Activated naive CD8-positive, alpha-beta T cell treated with anti-CD3 and anti-CD28 coated beads for 36 hours (primary cell): ENCODE data around the gene ZNG1A. TPM values are rescaled to one million over a fixed set of nuclear protein-coding genes. Genes with fewer than 3 reads are reported as not detected.
"Not testable (repeated sequence)": the region's sequence is repeated elsewhere in the genome, so short reads cannot be mapped to it uniquely, and the experiment has no call there.

Experiments
- DNase-seq: peaks from one replicate; pipeline ENCODE4 v3.0.0; 2021
- H3K27ac Mint-ChIP-seq: one replicate; pipeline ENCODE4 v1.8.0; 2022; ENCODE audit warnings: mild to moderate bottlenecking, moderate library complexity, mixed read lengths
- H3K27me3 Mint-ChIP-seq: one replicate; pipeline ENCODE4 v1.8.0; 2022; ENCODE audit warnings: mild to moderate bottlenecking, mixed read lengths
- H3K36me3 Mint-ChIP-seq: one replicate; pipeline ENCODE4 v1.8.0; 2021; ENCODE audit warnings: mild to moderate bottlenecking, mixed read lengths
- H3K4me1 Mint-ChIP-seq: one replicate; pipeline ENCODE4 v1.8.0; 2021; ENCODE audit warnings: mixed read lengths
- H3K4me3 Mint-ChIP-seq: one replicate; pipeline ENCODE4 v1.8.0; 2022; ENCODE audit warnings: mild to moderate bottlenecking, moderate library complexity, mixed read lengths
- H3K9me3 Mint-ChIP-seq: one replicate; pipeline ENCODE4 v1.8.0; 2022; ENCODE audit warnings: mixed read lengths
- total RNA-seq, 2 experiments: library from RNA; stranded (reverse); gene quantifications; one replicate each; pipeline ENCODE4 v1.2.3, GENCODE V29; 2021

Gene ZNG1A
- total RNA-seq, 2 experiments from 2014 or later, result 50.2 to 50.5 TPM

DNA sequence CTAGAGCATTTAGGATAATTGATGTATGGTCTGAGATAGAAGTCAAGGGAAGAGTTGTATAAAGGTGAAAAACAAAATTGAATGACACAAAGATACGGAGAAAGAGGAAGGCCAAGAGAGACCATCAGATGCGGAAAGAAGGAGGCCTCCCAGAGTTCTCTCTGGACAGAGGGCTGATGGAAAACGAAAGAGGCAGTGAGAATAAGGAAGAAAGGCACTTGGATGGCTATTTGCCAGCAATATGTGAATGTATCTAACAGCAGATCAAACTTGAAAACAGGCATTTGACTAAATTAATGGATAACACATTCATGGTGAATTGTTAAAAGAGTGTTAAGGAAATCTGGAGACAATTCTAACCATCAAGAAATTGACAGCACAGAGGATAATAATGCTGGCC lies 33.4 kb upstream of the ZNG1A start:
- DNase-seq, result no peak
- H3K27me3 Mint-ChIP-seq, result peaks cover 16% of the 10 kb centered on the region
- H3K4me1 Mint-ChIP-seq, result no peaks in the 10 kb centered on the region
- H3K36me3 Mint-ChIP-seq, result no peaks in the 10 kb centered on the region
- no peaks in the 10 kb centered on the region for H3K9me3 Mint-ChIP-seq
- H3K4me3 Mint-ChIP-seq, result no peak overlapping the region
- no peak overlapping the region for H3K27ac Mint-ChIP-seq

DNA sequence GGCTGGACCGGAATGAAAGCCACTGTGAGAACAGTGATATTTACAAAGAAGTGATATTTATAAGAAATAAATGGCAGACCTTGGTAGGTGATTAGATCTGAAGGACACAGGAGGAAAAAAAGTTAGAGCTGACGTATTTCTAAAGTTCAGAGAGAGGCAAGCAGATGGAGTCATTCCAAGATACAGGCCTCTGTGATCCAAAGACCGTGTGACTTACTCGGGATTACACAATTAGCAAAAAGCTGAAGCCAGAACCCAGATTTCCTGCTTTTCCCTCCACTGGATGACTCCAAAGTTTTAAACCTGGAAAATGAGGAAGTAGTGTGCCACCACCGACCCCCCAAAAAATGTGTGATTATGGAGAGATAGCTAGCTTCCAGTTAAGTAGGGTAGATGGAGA lies 32.7 kb upstream of the ZNG1A start:
- Mint-ChIP-seq H3K36me3 (no peaks in the 10 kb centered on the region), H3K27ac (no peak overlapping the region), H3K4me1 (no peaks in the 10 kb centered on the region), H3K9me3 (no peaks in the 10 kb centered on the region), H3K27me3 (peaks cover 9% of the 10 kb centered on the region), H3K4me3 (no peak overlapping the region)
- no peak for DNase-seq

- Mint-ChIP-seq H3K4me1 (no peaks in the 10 kb centered on the region), H3K4me3 (no peak overlapping the region), H3K36me3 (no peaks in the 10 kb centered on the region), H3K27me3 (peaks cover 4% of the 10 kb centered on the region), H3K9me3 (no peaks in the 10 kb centered on the region), H3K27ac (no peak overlapping the region)
- no peak for DNase-seq
Measured at GRCh38 chr9:211036-211435, 32.2 kb upstream of the ZNG1A start.

GRCh38 chr9:209143-209758 lies 30.4 kb upstream of the ZNG1A start:
- Mint-ChIP-seq H3K4me3 (no peak overlapping the region), H3K36me3 (no peaks in the 10 kb centered on the region), H3K27me3 (no peaks in the 10 kb centered on the region), H3K9me3 (no peaks in the 10 kb centered on the region), H3K27ac (no peak overlapping the region), H3K4me1 (no peaks in the 10 kb centered on the region)
- no peak for DNase-seq

DNA sequence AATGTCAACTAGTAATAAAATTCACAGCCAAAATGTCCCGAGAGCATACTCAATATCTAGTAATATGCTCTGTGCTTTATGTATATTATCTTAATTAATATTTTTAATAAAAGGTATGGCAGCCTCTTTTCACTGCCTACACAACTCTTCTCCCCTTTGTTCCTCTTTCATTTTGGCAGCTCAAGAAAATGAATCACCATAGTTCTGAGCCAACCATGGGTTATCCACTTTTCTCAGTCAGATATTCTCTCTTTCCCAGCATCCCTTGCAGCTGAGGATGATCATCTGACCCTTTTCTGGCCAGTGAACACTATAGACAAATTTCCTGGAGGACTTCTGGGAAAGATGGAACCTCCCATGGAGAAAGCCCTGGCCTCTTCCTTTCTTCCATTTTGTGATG lies 27.6 kb upstream of the ZNG1A start:
- Mint-ChIP-seq H3K4me3 (no peak overlapping the region), H3K9me3 (no peaks in the 10 kb centered on the region), H3K4me1 (no peaks in the 10 kb centered on the region), H3K27ac (no peak overlapping the region), H3K36me3 (no peaks in the 10 kb centered on the region), H3K27me3 (no peaks in the 10 kb centered on the region)
- DNase-seq, result no peak

- not testable (repeated sequence) for DNase-seq, H3K4me1 Mint-ChIP-seq, H3K36me3 Mint-ChIP-seq, H3K9me3 Mint-ChIP-seq, H3K27ac Mint-ChIP-seq, H3K27me3 Mint-ChIP-seq, H3K4me3 Mint-ChIP-seq
Measured at GRCh38 chr9:199601-200000, 20.7 kb upstream of the ZNG1A start.

DNA sequence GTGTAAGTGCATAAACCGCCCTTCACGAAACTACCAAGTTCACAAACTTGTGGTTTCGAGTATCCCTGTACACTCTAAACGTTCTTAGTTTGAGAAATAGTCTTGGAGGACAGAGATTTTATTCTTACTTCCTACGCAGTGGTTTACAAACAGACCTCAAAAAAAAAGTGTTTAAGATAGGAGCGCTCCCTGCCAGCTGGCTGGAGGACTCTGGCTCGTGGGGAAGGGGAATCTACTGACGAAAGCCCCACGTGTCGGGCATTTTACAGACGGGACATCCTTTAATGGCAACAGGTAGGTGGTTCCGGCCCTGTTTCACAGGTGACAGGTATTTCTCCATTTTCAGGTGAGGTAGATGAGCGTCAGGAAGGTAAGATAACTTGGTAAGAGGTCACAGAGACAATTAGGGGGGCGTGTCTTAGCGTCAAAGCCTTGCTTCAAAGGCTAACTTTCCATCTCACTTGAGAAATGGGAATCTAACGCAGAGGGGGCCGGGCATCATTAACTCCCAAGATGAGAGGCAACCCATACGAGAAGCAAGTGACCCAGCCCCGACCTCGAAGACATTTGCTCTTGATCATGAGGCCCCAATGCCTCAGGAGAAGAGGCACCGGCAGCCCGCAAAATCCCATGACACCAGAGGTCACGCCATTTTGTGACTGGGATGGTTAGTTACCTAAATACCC lies 573 bp downstream of the ZNG1A start:
- Mint-ChIP-seq H3K27ac (peak overlapping the region; percentile 90), H3K4me3 (peak overlapping the region; percentile 90)
- not testable (repeated sequence) for H3K9me3 Mint-ChIP-seq, DNase-seq, H3K27me3 Mint-ChIP-seq, H3K4me1 Mint-ChIP-seq, H3K36me3 Mint-ChIP-seq

DNA sequence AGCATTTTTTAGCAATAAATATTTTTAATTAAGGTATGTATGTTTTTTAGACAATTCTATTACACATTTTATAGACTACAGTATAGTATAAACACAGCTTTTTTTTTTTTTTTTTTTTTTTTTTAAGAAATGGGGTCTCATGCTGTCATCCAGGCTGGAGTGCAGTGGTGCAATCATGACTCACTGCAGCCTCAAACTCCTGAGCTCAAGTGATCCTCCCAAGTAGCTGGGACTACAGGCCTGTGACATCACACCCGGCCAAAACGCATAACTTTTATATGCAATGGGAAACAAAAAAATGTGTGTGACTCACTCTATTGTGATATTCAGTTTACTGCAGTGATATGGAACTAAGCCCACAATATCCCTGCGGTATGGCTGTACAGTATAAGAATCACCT lies 9.1 kb downstream of the ZNG1A start:
- H3K4me3 Mint-ChIP-seq, H3K27ac Mint-ChIP-seq, DNase-seq, H3K36me3 Mint-ChIP-seq, H3K9me3 Mint-ChIP-seq, H3K4me1 Mint-ChIP-seq, H3K27me3 Mint-ChIP-seq: not testable (repeated sequence)

DNA sequence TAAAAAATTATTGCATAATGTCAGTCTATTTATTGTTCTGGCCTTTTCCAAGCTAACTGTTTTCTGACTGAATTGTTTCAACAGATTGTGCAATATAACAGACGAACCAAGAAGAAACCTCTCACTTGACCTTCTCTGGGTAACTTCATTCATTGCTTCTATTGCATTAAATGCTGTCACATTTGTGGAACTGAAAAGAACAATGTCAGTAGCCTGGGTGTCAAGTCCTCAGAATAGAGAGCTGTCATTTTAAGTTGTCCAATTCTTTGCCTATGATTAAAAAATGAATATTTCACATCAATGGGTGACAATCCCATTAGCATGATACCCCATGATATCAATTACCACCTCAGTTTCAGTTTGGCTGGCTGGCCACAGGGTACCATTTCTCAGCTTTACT lies 19.0 kb downstream of the ZNG1A start:
- not testable (repeated sequence) for H3K4me1 Mint-ChIP-seq

GRCh38 chr9:151173-151572 lies 27.7 kb downstream of the ZNG1A start:
- H3K27ac Mint-ChIP-seq, H3K36me3 Mint-ChIP-seq, H3K27me3 Mint-ChIP-seq, H3K4me1 Mint-ChIP-seq, H3K9me3 Mint-ChIP-seq, DNase-seq, H3K4me3 Mint-ChIP-seq: not testable (repeated sequence)

More for the DNA sequence above, 19.0 kb downstream of the ZNG1A start:
- DNase-seq, H3K9me3 Mint-ChIP-seq, H3K27me3 Mint-ChIP-seq, H3K27ac Mint-ChIP-seq, H3K4me3 Mint-ChIP-seq, H3K36me3 Mint-ChIP-seq: not testable (repeated sequence)

DNA sequence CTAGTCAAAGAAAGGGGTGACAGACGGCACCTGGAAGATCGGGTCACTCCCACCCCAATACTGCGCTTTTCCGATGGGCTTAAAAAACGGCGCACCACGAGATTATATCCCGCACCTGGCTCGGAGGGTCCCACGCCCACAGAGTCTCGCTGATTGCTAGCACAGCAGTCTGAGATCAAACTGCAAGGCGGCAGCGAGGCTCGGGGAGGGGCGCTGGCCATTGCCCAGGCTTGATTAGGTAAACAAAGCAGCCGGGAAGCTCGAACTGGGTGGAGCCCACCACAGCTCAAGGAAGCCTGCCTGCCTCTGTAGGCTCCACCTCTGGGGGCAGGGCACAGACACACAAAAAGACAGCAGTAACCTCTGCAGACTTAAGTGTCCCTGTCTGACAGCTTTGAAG lies 39.0 kb downstream of the ZNG1A start:
- H3K27me3 Mint-ChIP-seq, DNase-seq, H3K9me3 Mint-ChIP-seq, H3K4me3 Mint-ChIP-seq, H3K27ac Mint-ChIP-seq, H3K4me1 Mint-ChIP-seq, H3K36me3 Mint-ChIP-seq: not testable (repeated sequence)

DNA sequence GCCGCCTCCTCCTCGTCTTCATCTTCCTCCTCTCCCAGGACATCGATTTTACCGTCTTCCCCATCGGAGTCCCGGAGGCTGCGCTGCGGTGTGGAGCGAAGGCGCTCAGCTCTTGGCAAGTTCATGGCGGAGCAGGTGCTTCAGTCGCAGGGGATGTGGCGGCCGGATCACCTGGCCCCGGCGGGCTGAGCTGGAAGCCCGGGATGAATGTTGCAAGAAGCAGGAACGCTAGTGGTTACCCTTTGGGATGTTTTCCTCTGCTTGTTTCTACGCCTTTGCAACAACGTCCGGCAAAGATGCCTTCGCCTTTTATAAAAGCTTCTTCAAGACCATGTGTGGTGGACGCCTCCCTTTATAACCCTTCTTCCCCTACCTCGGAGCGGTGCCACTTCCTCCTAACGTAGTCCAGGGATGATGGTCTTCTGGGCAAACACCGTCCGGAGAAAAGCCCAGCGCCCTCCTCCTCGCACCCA lies 60.8 kb downstream of the ZNG1A start, which contains the start of gene FOXD4:
Gene FOXD4, minus strand, starts transcription at position 423 of the 473 bp plus-strand sequence. Its CDS starts 298 bp downstream, at position 125.
- H3K27ac Mint-ChIP-seq, DNase-seq, H3K9me3 Mint-ChIP-seq, H3K36me3 Mint-ChIP-seq: not testable (repeated sequence)
- peak within 1 kb of the TSS; percentile 51 for H3K4me3 Mint-ChIP-seq
- H3K4me1 Mint-ChIP-seq, result peaks cover 14% of the 10 kb centered on the region
- peaks cover 41% of the 10 kb centered on the region for H3K27me3 Mint-ChIP-seq

DNA sequence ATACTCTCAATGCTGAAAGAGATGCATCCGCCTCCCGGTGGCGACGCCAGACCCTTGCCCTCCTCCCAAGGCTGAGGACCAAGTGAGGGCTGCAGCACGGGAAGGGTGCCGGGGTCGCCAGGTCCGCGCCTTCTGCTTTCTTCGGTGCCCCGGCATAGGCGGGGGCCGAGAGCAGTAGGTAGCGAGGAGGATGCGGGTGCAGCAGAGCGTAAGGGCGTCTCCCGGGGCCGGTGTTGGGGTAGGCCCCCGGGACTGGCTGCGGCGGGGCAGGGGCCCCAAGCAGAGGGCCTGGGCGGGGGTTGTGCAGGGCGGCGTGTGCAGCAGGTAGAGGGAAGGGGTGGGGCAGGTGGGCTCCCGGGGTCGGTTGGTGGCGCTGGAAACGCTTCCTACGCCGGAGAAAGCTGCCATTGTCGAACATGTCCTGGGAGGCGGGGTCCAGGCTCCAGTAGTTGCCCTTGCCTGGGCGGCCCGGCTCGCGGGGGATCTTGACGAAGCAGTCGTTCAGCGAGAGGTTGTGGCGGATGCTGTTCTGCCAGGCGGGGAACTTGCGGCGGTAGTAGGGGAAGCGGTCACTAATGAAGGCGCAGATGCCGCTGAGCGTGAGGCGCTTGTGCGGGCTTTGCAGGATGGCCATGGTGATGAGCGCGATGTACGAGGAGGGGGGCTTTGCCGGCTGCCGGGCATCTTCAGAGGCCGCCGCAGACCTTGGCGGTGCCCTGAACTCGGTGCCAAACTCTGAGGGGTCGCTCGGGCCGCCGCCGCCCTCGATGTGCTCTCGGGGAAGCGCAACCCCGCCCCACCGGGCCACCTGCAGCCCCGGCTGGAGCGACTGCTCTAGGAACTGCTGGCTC lies 61.5 kb downstream of the ZNG1A start:
- Mint-ChIP-seq H3K4me3 (peak overlapping the region; percentile 51), H3K4me1 (peaks cover 17% of the 10 kb centered on the region), H3K27me3 (peaks cover 47% of the 10 kb centered on the region)
- not testable (repeated sequence) for H3K36me3 Mint-ChIP-seq, H3K27ac Mint-ChIP-seq, H3K9me3 Mint-ChIP-seq
- DNase-seq, result peak; percentile 28

DNA sequence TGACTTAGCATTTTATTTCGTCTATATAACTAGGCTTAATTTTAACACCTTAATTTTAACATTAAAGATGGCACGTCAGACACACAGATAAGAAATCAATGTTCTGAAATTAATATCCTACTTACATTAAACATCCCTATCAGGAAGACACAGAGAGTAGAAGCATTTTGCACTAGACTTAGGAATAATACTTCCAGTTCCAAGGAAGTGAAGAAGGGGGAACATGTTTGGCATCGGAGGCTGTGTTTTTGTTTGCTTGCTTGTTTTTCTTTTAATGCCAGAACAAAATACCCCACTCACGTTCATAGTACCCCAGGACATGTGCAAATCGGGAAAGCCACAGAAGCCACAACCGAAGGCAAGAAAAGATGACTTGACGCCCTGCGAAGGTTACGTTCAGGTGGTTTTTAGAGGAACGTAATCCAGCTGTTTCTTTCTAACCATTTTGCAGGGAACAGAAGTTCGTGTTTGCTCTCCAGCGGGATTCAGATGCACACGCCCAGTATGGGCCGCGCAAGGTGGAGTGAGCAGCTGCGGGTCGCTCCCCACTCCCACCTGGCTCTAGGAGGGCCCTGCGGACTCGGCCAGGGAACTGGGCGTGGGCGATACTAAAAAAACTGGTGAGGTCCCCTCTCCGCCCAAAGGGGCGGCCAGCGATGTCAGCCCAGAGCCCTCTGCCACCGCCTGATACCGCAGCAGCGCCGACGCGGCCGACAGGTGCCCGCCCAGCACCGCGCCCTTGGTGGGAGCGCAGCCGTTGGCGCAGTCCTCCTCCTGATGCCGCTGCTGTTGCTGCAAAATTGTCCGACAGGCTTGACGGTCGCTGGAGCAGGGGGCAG lies 62.4 kb downstream of the ZNG1A start:
- not testable (repeated sequence) for H3K27ac Mint-ChIP-seq, H3K36me3 Mint-ChIP-seq, H3K9me3 Mint-ChIP-seq
- H3K4me1 Mint-ChIP-seq, result peaks cover 17% of the 10 kb centered on the region
- peak; percentile 2 for DNase-seq
- H3K4me3 Mint-ChIP-seq, result peak overlapping the region; percentile 7
- H3K27me3 Mint-ChIP-seq, result peaks cover 53% of the 10 kb centered on the region

DNA sequence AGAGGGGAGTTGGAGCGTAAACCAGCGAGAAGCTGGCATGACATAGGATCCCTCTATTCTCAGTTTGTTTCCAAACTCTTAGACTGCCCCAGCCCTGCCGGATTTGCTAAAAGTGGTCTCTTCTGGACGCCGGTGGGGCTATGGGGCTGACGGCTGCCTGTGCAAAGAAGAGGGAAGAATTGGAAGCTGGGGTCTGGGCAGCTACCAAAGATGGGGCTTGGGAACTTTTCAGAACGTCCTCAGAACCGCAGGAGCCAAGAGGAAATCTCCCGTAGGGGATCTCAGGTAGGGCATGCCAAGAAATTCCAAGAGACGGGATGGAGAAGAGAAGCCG lies 63.8 kb downstream of the ZNG1A start:
- not testable (repeated sequence) for H3K36me3 Mint-ChIP-seq, H3K4me3 Mint-ChIP-seq, H3K27ac Mint-ChIP-seq, H3K9me3 Mint-ChIP-seq, DNase-seq
- Mint-ChIP-seq H3K4me1 (peaks cover 17% of the 10 kb centered on the region), H3K27me3 (peaks cover 53% of the 10 kb centered on the region)
